H4 (cell line): Measurements from ENCODE around the gene INSL3. TPM values are rescaled to one million over a fixed set of nuclear protein-coding genes. Genes with fewer than 3 reads are reported as not detected.
"Not testable (repeated sequence)": the region's sequence is repeated elsewhere in the genome, so short reads cannot be mapped to it uniquely, and the experiment has no call there.

Experiments used
- DNase-seq: peaks from one replicate; pipeline ENCODE4 v3.0.0-alpha.2; 2015; ENCODE audit warnings: low spot score
- total RNA-seq: library from RNA; depleted of rRNA; stranded (reverse); fragments of >200 nt; shearing (Covaris generic); gene quantifications from 2 replicates; pipeline ENCODE4 v1.2.3, GENCODE V29; 2014

INSL3 gene
- total RNA-seq, 1 experiment from 2014 or later: not detected

DNA sequence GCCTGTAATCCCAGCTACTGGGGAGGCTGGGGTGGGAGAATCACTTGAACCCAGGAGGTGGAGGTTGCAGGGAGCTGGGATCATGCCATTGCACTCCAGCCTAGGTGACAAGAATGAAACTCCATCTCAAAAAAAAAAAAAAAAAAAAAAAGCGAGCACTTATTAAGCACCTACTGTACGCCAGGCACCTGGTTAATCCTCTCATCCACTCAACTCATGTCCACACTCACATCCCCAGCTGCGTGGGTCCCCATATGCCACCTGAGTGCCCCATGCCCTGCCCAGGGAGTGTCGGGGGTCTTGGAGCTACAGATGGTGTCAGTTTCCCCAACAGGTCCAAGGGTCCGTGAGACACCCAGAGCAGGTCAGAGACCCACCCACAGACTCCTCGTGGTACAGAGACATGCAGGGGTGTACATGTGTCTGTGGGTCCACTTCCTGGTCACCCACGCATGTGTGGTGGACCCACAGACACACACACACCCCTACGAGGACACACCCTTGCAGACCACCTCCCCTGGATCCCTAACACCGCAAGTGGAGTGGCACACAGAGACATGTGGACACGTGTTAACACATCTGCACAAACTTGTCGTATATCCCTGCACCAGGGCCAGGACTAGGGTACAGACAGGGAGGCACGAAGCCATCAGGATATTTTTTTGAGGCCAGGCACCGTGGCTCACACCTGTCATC, 3.5 kb downstream of the INSL3 start:
- no peak for DNase-seq

DNA sequence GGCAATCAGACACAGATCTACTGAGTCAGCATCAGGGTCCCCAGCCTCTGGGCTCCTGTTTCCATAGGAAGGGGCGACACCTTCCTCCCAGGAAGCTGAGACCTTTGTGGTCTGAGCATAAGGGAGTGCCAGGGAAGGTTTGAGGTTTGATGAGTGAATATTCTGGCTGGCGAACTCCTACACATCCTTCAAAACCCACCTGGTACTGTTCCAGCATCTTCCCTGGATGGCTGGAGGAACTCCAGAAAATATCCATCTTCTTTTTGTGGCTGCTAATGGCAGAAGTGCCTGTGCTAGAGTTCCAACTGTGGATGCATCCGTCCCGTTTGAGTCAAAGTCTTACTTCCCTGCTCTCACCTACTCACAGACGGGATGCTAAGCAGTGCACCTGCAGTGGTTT, 9.2 kb downstream of the INSL3 start:
- no peak for DNase-seq

DNA sequence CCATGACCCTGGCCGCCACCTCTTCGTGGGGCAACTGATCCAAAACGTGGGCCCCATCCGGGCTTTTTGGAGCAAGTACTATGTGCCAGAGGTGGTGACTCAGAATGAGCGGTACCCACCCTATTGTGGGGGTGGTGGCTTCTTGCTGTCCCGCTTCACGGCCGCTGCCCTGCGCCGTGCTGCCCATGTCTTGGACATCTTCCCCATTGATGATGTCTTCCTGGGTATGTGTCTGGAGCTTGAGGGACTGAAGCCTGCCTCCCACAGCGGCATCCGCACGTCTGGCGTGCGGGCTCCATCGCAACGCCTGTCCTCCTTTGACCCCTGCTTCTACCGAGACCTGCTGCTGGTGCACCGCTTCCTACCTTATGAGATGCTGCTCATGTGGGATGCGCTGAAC, 9.6 kb downstream of the INSL3 start:
- no peak for DNase-seq

DNA sequence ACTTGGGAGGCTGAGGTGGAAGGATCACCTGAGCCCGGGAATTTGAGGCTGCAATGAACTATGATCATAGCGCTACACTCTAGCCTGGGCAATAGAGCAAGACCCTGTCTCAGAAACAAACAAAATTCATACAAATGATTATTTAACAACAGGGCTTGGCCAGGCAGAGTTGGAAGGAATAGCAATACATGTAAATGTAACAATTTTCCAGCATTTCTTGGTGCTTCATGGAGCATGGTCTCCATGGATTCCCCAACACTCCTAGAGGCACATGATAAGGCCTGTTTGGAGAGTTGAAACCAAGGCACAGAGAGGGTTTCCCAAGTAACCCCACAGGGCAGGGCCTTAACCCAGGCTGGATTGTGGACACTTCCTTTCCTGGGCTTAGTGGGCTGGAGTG, 10.2 kb downstream of the INSL3 start:
- no peak for DNase-seq

DNA sequence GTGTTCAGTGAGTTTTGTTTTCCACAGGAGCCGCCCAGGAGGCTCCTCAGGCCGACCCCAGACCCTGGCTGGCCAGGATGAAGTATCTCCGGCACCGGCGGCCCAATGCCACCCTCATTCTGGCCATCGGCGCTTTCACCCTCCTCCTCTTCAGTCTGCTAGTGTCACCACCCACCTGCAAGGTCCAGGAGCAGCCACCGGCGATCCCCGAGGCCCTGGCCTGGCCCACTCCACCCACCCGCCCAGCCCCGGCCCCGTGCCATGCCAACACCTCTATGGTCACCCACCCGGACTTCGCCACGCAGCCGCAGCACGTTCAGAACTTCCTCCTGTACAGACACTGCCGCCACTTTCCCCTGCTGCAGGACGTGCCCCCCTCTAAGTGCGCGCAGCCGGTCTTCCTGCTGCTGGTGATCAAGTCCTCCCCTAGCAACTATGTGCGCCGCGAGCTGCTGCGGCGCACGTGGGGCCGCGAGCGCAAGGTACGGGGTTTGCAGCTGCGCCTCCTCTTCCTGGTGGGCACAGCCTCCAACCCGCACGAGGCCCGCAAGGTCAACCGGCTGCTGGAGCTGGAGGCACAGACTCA, 13.5 kb downstream of the INSL3 start:
- DNase-seq: no peak

DNA sequence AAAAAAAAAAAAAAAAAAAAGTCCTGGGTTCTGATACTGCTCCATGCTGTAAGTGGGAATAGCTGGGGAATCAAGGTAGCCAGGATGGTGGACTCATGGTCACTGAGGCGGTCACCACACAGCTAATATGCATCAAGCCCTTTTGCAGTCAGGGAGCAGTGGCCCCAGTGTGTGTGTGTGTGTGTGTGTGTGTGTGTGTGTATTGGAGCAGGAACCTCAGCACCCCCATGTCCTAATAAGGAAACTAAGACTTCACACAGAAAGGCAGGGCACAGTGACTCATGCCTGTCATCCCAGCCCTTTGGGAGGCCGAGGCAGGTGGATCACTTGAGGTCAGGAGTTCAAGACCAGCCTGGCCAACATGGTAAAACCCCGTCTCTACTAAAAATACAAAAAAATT, 14.4 kb downstream of the INSL3 start:
- no peak for DNase-seq

DNA sequence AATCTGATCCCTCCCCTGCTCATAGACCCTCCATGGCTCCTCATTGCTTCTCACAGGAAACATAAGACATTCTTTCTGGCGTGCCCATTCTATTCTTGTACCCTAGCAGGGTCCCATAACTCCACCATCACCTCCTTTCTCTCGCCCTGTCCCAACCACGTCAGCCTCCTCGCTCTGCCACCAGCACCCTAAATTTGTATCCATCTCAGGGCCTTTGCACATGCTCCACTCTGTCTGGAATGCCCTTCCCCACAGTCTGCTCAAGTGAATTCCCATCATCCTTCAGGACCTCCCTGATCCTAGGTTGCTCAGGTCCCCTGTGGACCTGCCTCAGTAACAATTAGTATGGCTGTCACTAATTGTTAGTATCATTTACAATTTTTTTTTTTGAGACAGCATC, 15.9 kb downstream of the INSL3 start:
- no peak for DNase-seq

DNA sequence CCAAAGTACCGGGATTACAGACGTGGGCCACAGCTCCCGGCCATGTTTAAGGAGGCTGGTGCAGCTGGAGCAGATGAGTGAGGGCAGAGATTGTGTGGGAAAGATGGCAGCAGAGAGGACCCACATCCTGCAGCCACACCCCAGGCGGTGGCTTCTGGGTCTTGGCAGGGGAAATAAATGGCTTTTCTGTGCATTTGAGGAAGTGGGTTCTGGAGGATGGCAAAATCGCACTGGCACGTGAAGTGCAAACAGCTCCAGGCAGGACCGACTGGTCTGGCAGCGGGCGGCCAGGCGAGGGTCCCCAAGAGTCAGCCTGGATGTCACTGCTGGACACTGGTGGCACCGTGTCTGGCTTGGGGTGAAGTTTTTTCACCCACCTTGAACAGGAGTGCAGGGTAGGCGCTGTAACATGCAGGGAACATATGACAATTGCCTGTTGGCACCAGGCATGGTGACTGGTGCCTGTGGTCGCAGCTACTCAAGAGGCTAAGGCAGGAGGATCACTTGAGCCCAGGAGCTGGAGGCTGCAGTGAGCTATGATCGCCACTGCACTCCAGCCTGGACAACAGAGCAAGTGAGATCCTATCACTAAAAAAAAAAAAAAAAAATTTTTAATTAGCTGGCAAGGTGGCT, 17.9 kb downstream of the INSL3 start:
- no peak for DNase-seq

DNA sequence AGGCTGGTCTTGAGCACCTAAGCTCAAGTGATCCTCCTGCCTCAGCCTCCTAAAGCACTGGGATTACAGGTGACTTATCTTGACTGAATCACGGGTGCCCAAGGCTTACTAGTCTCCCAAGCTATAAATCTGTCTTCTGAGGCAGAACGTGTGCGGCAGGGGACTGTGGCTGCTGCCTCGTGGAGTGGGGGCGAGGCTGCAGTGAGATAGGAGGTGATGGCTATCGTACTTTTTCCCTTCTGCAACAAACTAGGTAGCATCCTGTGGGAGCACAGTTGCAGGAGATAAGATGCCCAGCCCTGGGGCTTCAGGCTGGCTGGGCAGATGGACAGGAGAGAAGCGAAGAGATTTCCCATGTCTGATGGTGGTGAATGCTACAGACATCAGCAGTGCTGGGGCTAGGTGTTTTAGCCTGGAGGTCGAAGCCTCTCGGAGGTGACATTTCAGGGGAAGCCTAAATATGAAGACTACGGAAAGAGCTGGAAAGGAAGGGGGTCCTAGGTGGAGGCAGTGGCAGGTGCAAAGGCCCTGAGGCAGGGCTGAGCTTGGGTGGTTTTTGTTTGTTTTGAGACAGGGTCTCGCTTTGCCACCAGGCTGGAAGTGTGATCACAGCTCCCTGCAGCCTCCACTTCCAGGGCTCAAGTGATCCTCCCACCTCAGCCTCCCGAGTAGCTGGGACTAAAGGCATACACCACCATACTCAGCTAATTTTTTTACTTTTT, 19.0 kb downstream of the INSL3 start:
- DNase-seq: no peak

DNA sequence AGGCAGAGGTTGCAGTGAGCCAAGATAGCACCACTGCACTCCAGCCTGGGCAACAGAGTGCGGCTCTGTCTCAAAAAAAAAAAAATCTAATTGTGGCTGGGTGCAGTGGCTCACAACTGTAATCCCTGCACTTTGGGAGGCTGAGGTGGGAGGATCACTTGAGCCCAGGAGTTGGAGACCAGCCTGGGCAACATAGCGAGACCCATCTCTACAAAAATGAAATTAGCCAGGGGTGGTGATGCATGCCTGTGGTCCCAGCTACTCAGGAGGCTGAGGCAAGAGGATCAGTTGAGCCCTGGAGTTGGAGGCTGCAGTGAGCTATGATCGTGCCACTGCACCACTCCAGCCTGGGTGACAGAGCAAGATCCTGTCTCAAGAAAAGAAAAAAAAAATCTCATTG, 22.7 kb downstream of the INSL3 start:
- not testable (repeated sequence) for DNase-seq

DNA sequence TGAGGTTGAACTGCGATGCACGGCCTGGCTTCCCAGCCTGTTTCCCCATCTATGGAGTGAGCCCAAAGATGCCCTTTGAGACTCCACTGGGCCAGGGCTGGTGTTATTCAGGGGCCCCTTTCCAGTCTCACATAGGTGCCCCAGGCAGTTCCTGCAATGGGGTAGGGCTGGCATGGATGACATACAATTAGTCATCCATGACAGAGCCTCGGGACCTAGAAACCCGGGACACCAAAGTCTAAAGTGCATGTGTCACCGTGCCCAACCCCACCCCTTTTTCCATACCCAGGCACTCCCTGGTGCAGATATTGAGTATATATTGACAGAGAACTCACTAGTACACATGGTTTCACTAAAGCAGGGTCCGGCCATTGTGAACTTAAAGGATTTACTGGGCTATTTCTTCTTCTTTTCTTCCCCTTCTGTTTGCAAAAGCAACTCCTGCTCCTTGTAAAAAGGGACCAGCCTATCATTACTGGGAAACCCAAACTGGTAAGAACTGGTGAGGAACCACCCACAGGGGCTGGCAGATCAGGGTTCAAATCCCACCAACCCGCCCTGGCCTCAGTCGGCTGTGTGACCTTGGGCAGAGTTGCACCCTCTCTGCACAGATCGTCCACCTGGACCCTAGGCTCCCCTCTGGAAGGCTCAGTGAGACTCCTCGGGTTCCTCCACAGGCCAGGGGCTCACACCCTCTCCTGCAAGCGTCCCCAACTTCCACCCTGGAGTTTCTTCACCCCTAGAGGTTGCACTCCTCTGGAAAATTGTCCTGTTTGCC, 23.7 kb downstream of the INSL3 start:
- DNase-seq: peak; percentile 56

DNA sequence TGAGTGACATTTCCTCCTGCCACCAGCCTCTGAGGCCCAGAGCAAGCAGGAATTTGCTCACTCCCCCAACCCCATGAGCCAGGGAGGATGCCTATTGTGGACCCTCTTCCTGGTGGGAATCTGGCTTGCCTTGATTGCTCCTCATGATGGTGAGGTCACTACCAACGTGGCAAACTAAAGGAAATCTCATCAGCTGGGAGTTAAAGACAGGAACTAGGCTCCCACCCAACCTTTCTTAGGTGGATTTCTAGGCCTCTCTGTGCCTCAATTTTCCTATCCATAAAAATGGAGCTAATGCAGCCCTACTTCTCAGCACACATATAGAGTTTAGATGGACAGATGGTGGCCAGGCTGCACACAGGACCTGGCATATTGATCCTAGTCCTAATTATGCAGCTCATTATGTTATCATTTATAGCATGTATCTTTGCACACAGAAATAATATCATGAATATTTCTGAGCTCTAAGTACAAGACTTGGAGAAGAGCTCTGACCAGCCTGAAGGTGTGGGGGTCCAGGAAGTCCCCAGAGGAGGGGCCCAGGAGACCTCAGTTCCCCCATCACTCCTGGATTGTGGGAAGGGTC, 24.4 kb downstream of the INSL3 start:
- no peak for DNase-seq

DNA sequence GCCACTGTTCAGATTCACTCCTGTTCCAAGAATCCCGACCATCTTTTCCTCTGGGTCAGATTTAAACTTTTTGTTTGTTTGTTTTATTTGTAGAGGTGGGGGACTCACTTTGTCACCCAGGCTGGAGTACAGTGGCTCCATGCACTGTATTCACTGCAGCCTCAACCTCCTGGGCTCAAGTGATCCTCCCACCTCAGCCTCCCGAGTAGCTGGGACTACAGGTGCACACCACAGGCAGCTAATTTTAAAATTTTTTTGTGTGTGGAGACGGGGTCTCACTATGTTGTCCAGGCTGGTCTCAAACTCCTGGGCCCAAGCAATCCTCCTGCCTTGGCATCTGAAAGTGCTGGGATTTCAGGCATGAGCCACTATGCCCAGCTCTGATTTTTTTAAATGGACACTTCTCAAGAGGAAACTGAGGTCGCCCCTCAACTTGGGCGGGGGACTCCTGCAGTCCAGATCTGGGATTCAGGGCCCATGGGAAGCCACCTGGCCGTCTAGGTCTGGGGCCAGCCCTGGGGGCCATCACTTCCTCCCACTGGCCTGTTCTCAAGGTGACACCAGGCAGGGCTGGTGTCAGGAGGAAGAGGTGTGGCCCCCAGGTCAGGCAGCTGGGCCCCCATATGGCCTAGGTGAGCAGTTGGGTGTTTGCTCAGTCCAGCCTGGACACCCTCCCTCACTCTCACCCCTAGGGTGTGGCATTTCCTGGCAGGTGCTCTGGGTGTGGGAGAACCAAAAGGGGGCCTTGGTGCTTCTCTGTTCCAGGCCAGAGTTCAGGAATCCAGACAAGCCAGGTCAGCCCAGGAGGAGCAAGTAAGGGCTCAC, 25.1 kb downstream of the INSL3 start:
- no peak for DNase-seq

DNA sequence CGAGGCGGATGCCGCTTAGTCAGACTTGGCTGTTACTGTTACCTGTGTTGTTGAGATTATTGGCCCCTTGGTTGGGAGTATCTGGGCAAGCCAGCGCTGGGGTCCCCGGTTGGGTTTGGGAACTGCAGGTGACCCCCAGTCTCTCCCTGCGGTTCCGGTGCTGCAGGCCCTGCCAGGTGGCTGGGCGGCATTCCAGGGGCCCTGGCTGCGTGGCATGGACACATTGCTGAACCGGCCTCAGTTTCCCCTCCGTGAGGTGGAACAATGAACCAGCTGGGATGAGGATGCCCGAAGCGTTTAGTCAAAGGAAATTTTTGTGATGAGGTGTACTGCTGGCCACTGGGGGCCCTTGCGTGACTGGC, 25.8 kb downstream of the INSL3 start:
- DNase-seq: no peak

DNA sequence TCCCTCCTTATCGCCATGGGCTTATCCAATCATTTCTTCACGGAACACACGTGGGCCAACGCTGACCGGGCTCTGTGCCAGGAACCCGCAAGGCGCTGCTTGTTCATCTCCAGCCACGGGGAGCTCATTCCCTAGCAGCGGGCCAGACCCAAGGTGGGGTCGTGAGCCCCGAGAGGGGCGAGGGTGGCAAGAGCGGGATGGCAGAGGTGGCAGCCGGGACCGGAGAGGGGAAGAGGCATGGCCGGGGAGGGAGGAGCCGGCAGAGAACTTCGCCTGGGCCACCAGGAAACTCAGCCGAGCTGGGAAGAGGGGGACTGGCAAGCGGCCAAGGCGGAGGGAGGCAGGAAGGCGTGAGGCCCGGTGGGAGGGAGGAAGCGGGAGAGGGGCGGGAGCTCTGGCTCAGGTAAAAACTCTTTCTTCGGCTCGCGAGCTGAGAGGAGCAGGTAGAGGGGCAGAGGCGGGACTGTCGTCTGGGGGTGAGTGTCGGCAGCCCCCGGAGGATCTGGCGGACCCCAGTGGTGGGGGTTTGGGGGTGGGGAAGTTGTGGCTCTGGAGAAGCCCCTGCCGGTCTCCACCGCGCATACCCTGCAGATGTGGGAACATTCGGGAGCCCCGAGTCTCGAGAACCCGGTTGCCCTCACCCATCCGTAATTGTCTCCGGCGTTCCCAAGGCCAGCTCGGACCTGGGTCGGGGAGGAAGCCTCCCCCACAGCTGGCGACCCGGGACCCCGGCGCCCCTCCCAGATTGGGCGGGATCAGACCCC, 26.4 kb downstream of the INSL3 start, which contains the start of gene B3GNT3:
B3GNT3 (plus strand) TSS at position 408 of the 764 bp plus-strand sequence. CDS start 12,670 bp downstream, outside the sequence.
- no peak for DNase-seq

DNA sequence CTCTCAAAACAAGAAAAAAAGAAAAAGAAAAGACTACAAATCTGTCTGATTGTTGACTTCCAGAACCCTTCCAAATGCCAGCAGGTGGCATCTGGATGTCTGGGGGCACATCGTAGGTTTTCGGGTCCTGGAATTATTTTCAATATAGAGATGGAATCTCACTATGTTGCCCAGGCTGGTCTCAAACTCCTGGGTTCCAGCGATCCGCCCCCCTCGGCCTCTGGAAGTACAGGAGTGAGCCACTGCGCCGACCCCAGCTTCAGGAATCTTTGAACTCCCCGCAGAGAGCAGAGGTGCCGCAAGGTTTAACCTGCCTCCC, 26.9 kb downstream of the INSL3 start:
- no peak for DNase-seq

DNA sequence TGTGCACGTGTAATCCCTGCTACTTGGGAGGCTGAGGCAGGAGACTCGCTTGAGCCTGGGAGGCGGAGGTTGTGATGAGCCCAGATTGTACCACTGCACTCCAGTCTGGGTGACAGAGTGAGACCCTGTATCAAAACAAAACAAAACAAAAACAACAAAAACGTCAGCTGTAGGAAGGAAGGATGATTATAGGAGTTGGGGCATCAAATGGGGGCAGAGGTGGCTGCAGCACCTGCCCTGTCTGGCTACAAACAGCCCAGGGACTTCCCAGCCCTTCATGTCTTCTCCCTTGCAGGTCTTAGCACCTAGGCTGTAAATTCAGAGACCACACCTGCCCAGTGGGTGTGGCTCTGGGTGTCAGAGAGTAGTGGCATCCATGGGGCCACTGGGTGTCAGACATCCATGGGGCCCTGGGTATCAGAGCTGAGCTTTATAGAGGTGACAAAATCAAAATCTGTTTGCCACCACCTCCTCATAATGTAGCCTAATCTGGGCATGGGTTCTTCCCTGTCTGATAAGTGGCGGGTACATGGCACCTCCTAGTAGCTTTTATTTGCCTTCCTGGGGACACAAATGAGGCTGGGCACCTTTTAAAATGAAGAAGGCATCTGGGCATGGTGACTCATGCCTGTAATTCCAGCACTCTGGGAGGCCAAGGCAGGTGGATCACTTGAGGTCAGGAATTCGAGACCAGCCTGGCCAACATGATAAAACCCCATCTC, 31.1 kb downstream of the INSL3 start:
- no peak for DNase-seq

DNA sequence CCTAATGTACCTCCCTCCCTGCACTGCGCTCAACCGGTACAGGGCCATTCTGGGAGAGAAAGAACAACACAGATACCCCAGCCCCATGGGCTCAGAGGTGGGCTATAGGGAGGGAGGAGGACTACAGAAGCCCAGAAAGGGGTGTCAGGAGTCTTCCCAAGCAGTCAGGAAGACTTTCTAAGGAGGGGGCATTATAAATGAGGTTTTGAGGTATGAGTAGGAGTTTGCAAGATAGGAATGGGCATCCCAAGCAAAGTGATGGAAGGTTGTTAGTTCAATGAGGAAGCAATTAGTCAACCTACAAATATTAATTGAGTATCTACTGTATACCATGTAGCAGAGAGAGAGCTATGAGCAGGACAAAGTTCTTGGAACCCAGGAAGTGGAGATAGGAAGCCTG, 32.7 kb downstream of the INSL3 start:
- DNase-seq: no peak

DNA sequence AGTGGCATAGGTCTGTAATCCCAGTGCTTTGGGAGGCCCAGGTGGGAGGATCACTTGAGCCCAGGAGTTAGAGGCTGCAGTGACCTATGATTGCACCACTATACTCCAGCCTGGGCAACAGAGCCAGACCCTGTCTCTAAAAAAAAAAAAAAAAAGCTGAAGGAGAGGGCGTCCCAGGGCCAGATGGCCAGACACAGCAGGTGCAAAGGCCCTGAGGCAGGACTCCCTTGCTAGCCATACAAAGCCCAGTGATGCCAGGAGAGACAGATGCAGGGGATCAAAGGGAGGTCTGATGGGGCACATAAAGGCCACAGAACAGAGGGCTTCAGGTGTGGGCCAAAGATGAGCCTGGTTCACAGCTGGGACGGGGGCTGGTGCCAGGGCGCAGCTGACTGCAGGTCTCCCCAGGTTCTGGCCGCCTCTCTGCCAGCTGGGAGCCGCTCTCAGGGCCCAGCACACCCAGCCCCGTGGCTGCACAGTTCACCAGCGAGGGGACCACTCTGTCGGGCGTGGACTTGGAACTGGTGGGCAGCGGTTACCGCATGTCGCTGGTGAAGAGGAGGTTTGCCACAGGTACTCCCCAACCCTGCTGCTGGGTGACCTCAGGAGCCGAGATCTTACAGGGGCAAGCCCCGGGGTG, 33.9 kb downstream of the INSL3 start:
- no peak for DNase-seq
